ENCODE results near the gene LRRC7. TPM values are rescaled to one million over a fixed set of nuclear protein-coding genes. Genes with fewer than 3 reads are reported as not detected.

The LRRC7 gene
- total RNA-seq, 1 experiment from 2014 or later, result not detected

GRCh38 chr1:70115315-70115714, 547.6 kb downstream of the LRRC7 start:
- ATAC-seq (no peak), DNase-seq (ENCODE audit: low read depth, low spot score) (no peak)
- H3K27me3 ChIP-seq (ENCODE audit: control insufficient read depth, insufficient read depth, low read length), result peaks cover 18% of the 10 kb centered on the region
- H3K9me3 ChIP-seq (ENCODE audit: control insufficient read depth, insufficient read depth, low read depth, low read length), result no peaks in the 10 kb centered on the region
- ChIA-PET CTCF (no interaction called here), POLR2A (no interaction called here)
- no peak for TF ChIP-seq POLR2AphosphoS5 (IDR thresholded peaks at IDR 0.05; ENCODE audit: low read depth, low read length)
- no peak for TF ChIP-seq TCF7L2 (IDR thresholded peaks at IDR 0.05; ENCODE audit: low read depth, low read length)
- no peak for TF ChIP-seq SIN3A (IDR thresholded peaks at IDR 0.05; ENCODE audit: borderline replicate concordance, insufficient read depth, low read depth, low read length)
- TF ChIP-seq CTCF (IDR thresholded peaks at IDR 0.05), result no peak
- TF ChIP-seq REST (IDR thresholded peaks at IDR 0.05; ENCODE audit: insufficient read depth in 1 of 2, low read depth in 2 of 2, low read length in 1 of 2), result no peak
- H3K27ac ChIP-seq (ENCODE audit: low read length), result no peak overlapping the region
- H3K4me1 ChIP-seq (ENCODE audit: control insufficient read depth, insufficient read depth, low read length), result no peaks in the 10 kb centered on the region
- H3K36me3 ChIP-seq (ENCODE audit: control insufficient read depth, insufficient read depth, low read length), result no peaks in the 10 kb centered on the region
- in situ Hi-C loops (cut with HindIII; ENCODE audit: low pct_unique_long_range_greater_than_20kb, low sequenced_read_pairs) (no loop called here), intact Hi-C loops (cut with micrococcal nuclease; ENCODE audit: unreplicated experiment) (no loop called here)
- no TSS peak for BruUV-seq (replicated peaks)
- no peak overlapping the region for H3K4me3 ChIP-seq (ENCODE audit: low read depth in 2 of 2, low read length in 2 of 2)

- ChIA-PET POLR2A (no interaction called here), CTCF (no interaction called here)
- no TSS peak for BruUV-seq (replicated peaks)
- H3K4me3 ChIP-seq (ENCODE audit: low read depth in 2 of 2, low read length in 2 of 2), result no peak overlapping the region
- DNase-seq (ENCODE audit: low read depth, low spot score), result no peak
- no peaks in the 10 kb centered on the region for H3K4me1 ChIP-seq (ENCODE audit: control insufficient read depth, insufficient read depth, low read length)
- H3K36me3 ChIP-seq (ENCODE audit: control insufficient read depth, insufficient read depth, low read length), result no peaks in the 10 kb centered on the region
- no peak for ATAC-seq
- H3K27me3 ChIP-seq (ENCODE audit: control insufficient read depth, insufficient read depth, low read length), result peaks cover 22% of the 10 kb centered on the region
- intact Hi-C loops (cut with micrococcal nuclease; ENCODE audit: unreplicated experiment) (no loop called here), in situ Hi-C loops (cut with HindIII; ENCODE audit: low pct_unique_long_range_greater_than_20kb, low sequenced_read_pairs) (no loop called here)
- no peaks in the 10 kb centered on the region for H3K9me3 ChIP-seq (ENCODE audit: control insufficient read depth, insufficient read depth, low read depth, low read length)
- H3K27ac ChIP-seq (ENCODE audit: low read length), result no peak overlapping the region
- TF ChIP-seq CTCF (IDR thresholded peaks at IDR 0.05), result no peak
- TF ChIP-seq TCF7L2 (IDR thresholded peaks at IDR 0.05; ENCODE audit: low read depth, low read length), result no peak
- TF ChIP-seq SIN3A (IDR thresholded peaks at IDR 0.05; ENCODE audit: borderline replicate concordance, insufficient read depth, low read depth, low read length), result no peak
- no peak for TF ChIP-seq REST (IDR thresholded peaks at IDR 0.05; ENCODE audit: insufficient read depth in 1 of 2, low read depth in 2 of 2, low read length in 1 of 2)
- no peak for TF ChIP-seq POLR2AphosphoS5 (IDR thresholded peaks at IDR 0.05; ENCODE audit: low read depth, low read length)
Measured at GRCh38 chr1:70117046-70117445, 549.3 kb downstream of the LRRC7 start.

Measured in Panc1 (cell line).